A673 (cell line): ENCODE results near the gene STEAP1B. TPM values are rescaled to one million over a fixed set of nuclear protein-coding genes. Genes with fewer than 3 reads are reported as not detected.

Source experiments
- BruUV-seq: library from RNA; stranded (reverse); fragments of 400-500 nt; replicated peaks from 2 replicates; lab custom pipeline; 2021; lab: Mats Ljungman, UMichigan
- CTCF ChIA-PET: fragments of 300-600 bp; sonication (Branson Sonifier 250); formaldehyde crosslinking; loops from one replicate; lab custom pipeline; 2022; ENCODE audit warnings: antibody characterized with exemption; lab: Charles Lee
- POLR2A ChIA-PET: fragments of 300-600 bp; sonication (Branson Sonifier 250); formaldehyde crosslinking; loops from one replicate; lab custom pipeline; 2022; ENCODE audit warnings: antibody characterized with exemption; ENCODE audit not compliant: low non-redundant PET; lab: Charles Lee
- DNase-seq: peaks from one replicate; pipeline ENCODE4 v3.0.0-alpha.2; 2015; ENCODE audit warnings: low spot score
- H3K27ac ChIP-seq: fragments of 200-600 bp; sonication (generic); 2 replicates; pipeline ENCODE4 v1.5.1; 2016; ENCODE audit warnings: mixed run types, low read depth, mild to moderate bottlenecking, mixed read lengths, antibody characterized with exemption, low read length; ENCODE audit not compliant: poor library complexity, severe bottlenecking
- H3K27me3 ChIP-seq: fragments of 200-600 bp; sonication (generic); replicated peaks from 2 replicates; pipeline ENCODE4 v1.6.1; 2017; ENCODE audit warnings: mixed run types, low read depth, mild to moderate bottlenecking, mixed read lengths, antibody characterized with exemption, low read length; ENCODE audit not compliant: insufficient read depth, poor library complexity
- H3K36me3 ChIP-seq: fragments of 200-600 bp; sonication (generic); 2 replicates; pipeline ENCODE4 v1.6.1; 2016; ENCODE audit warnings: mixed run types, mild to moderate bottlenecking, mixed read lengths, antibody characterized with exemption, low read length; ENCODE audit not compliant: insufficient read depth, poor library complexity, severe bottlenecking
- H3K4me1 ChIP-seq: fragments of 200-600 bp; sonication (generic); 2 replicates; pipeline ENCODE4 v1.6.1; 2017; ENCODE audit warnings: mixed run types, mild to moderate bottlenecking, mixed read lengths, antibody characterized with exemption, low read length; ENCODE audit not compliant: insufficient read depth, poor library complexity, severe bottlenecking
- H3K4me3 ChIP-seq: fragments of 200-600 bp; sonication (generic); 2 replicates; pipeline ENCODE4 v1.5.1; 2016; ENCODE audit warnings: low read depth, mixed run types, mild to moderate bottlenecking, mixed read lengths, low read length; ENCODE audit not compliant: poor library complexity, severe bottlenecking
- H3K9me3 ChIP-seq: fragments of 200-600 bp; sonication (generic); 2 replicates; pipeline ENCODE4 v1.6.1; 2016; ENCODE audit warnings: mixed run types, low read depth, mild to moderate bottlenecking, mixed read lengths, antibody characterized with exemption, low read length; ENCODE audit not compliant: poor library complexity, severe bottlenecking
- CTCF ChIP-seq: fragments of 300-800, 200-600 bp; sonication (generic); conservative IDR thresholded peaks from 2 replicates; pipeline ENCODE4 v1.5.1; 2017; ENCODE audit warnings: low read depth, mild to moderate bottlenecking, antibody characterized with exemption, low read length, moderate library complexity, mixed read lengths
- EZH2 ChIP-seq: fragments of 200-600 bp; sonication (generic); IDR thresholded peaks from 2 replicates; pipeline ENCODE4 v1.6.1; 2017; ENCODE audit warnings: borderline replicate concordance, low read depth, mild to moderate bottlenecking, mixed read lengths, antibody characterized with exemption, low read length; ENCODE audit not compliant: poor library complexity, severe bottlenecking
- intact Hi-C: fragments of 100-400 bp; cut with micrococcal nuclease; formaldehyde crosslinking; loops from one replicate; pipeline ENCODE4 v1.10.0; 2022; ENCODE audit not compliant: unreplicated experiment
- total RNA-seq: library from RNA; stranded (reverse); gene quantifications from 2 replicates; pipeline ENCODE4 v1.2.3, GENCODE V29; 2021

STEAP1B gene
- total RNA-seq, 1 experiment from 2014 or later: 49.9 TPM

- ChIA-PET CTCF (no interaction called here), POLR2A (no interaction called here)
- TF ChIP-seq CTCF: no peak
- TF ChIP-seq EZH2: no peak
- no TSS peak for BruUV-seq
- Histone ChIP-seq H3K9me3 (no peaks in the 10 kb centered on the region), H3K36me3 (no peaks in the 10 kb centered on the region), H3K27ac (no peak overlapping the region), H3K4me1 (peaks cover 2% of the 10 kb centered on the region), H3K4me3 (no peak overlapping the region), H3K27me3 (peaks cover 57% of the 10 kb centered on the region)
- intact Hi-C loops: no loop called here
- no peak for DNase-seq
Observed at GRCh38 chr7:22546769-22547168, 46.8 kb upstream of the STEAP1B start.

- H3K27ac ChIP-seq: no peak overlapping the region
- H3K36me3 ChIP-seq: no peaks in the 10 kb centered on the region
- H3K27me3 ChIP-seq: peaks cover 45% of the 10 kb centered on the region
- no peak overlapping the region for H3K4me3 ChIP-seq
- POLR2A ChIA-PET: no interaction called here
- TF ChIP-seq EZH2 (no peak), CTCF (no peak)
- H3K9me3 ChIP-seq: no peaks in the 10 kb centered on the region
- no TSS peak for BruUV-seq
- DNase-seq: no peak
- H3K4me1 ChIP-seq: peaks cover 2% of the 10 kb centered on the region
- intact Hi-C loops: no loop called here
- CTCF ChIA-PET: interaction anchor here (0.5 kb wide), 1 partner anchor 15 kb away, joined by 8 read pairs; no protein-coding TSS in a partner anchor
Observed at GRCh38 chr7:22545529-22545928, 45.5 kb upstream of the STEAP1B start.

- Histone ChIP-seq H3K27me3 (peaks cover 33% of the 10 kb centered on the region), H3K4me3 (no peak overlapping the region), H3K27ac (no peak overlapping the region), H3K4me1 (no peaks in the 10 kb centered on the region), H3K36me3 (no peaks in the 10 kb centered on the region), H3K9me3 (no peaks in the 10 kb centered on the region)
- TF ChIP-seq EZH2 (no peak), CTCF (no peak)
- CTCF ChIA-PET: no interaction called here
- POLR2A ChIA-PET: no interaction called here
- intact Hi-C loops: no loop called here
- no peak for DNase-seq
- BruUV-seq: no TSS peak
Observed at GRCh38 chr7:22544245-22544644, 44.3 kb upstream of the STEAP1B start.
